Astrocyte (in vitro differentiated cells and primary cell): ENCODE results near the gene LTBP2. TPM values are rescaled to one million over a fixed set of nuclear protein-coding genes. Genes with fewer than 3 reads are reported as not detected.

ENCODE experiments used
- DNase-seq: peaks from one replicate; pipeline ENCODE4 v3.0.0-alpha.2; 2010; ENCODE audit warnings: low read depth
- FAIRE-seq: peaks from 2 replicates; lab custom pipeline; 2011; peaks lifted over from hg19 to GRCh38; lab: Jason Lieb, UNC
- H2AFZ ChIP-seq: 2 replicates; pipeline ENCODE4 v1.6.0; 2012; ENCODE audit warnings: low read depth, low read length, inconsistent platforms
- H3K27ac ChIP-seq: 2 replicates; pipeline ENCODE4 v1.5.1; 2011; ENCODE audit warnings: low read depth, low read length, inconsistent platforms
- H3K27me3 ChIP-seq: 2 replicates; pipeline ENCODE4 v1.6.0; 2011; ENCODE audit warnings: low read length, inconsistent platforms; ENCODE audit not compliant: insufficient read depth
- H3K36me3 ChIP-seq: 2 replicates; pipeline ENCODE4 v1.5.1; 2011; ENCODE audit warnings: low read length, inconsistent platforms; ENCODE audit not compliant: insufficient read depth
- H3K4me1 ChIP-seq: 2 replicates; pipeline ENCODE4 v1.5.1; 2011; ENCODE audit warnings: low read length, inconsistent platforms; ENCODE audit not compliant: insufficient read depth
- H3K4me2 ChIP-seq: 2 replicates; pipeline ENCODE4 v1.6.0; 2012; ENCODE audit warnings: low read length, inconsistent platforms
- H3K4me3 ChIP-seq: 2 replicates; pipeline ENCODE4 v1.5.1; 2011; ENCODE audit warnings: low read depth, mild to moderate bottlenecking, low read length, inconsistent platforms; ENCODE audit not compliant: insufficient read depth
- H3K79me2 ChIP-seq: 2 replicates; pipeline ENCODE4 v1.6.0; 2012; ENCODE audit warnings: mild to moderate bottlenecking, low read length, inconsistent platforms; ENCODE audit not compliant: insufficient read depth
- H3K9ac ChIP-seq: 2 replicates; pipeline ENCODE4 v1.6.0; 2012; ENCODE audit warnings: mild to moderate bottlenecking, low read length, inconsistent platforms
- H3K9me3 ChIP-seq: 2 replicates; pipeline ENCODE4 v1.5.1; 2012; ENCODE audit warnings: low read depth, mild to moderate bottlenecking, low read length, inconsistent platforms; ENCODE audit not compliant: insufficient read depth
- H4K20me1 ChIP-seq: 2 replicates; pipeline ENCODE4 v1.6.0; 2012; ENCODE audit warnings: low read length, inconsistent platforms; ENCODE audit not compliant: insufficient read depth
- H3K27ac Mint-ChIP-seq: one replicate; pipeline ENCODE4 v1.8.0; 2021; ENCODE audit warnings: mild to moderate bottlenecking, mixed read lengths; ENCODE audit not compliant: unreplicated experiment
- H3K27me3 Mint-ChIP-seq: one replicate; pipeline ENCODE4 v1.8.0; 2021; ENCODE audit warnings: low read depth, mixed read lengths; ENCODE audit not compliant: unreplicated experiment
- H3K36me3 Mint-ChIP-seq: one replicate; pipeline ENCODE4 v1.8.0; 2021; ENCODE audit warnings: low read depth, mixed read lengths; ENCODE audit not compliant: unreplicated experiment
- H3K4me1 Mint-ChIP-seq: one replicate; pipeline ENCODE4 v1.8.0; 2021; ENCODE audit warnings: low read depth, mixed read lengths; ENCODE audit not compliant: unreplicated experiment
- H3K4me3 Mint-ChIP-seq: one replicate; pipeline ENCODE4 v1.8.0; 2021; ENCODE audit warnings: mild to moderate bottlenecking, moderate library complexity, mixed read lengths; ENCODE audit not compliant: unreplicated experiment
- H3K9me3 Mint-ChIP-seq: one replicate; pipeline ENCODE4 v1.8.0; 2021; ENCODE audit warnings: mild to moderate bottlenecking, mixed read lengths; ENCODE audit not compliant: unreplicated experiment
- EZH2 ChIP-seq: IDR thresholded peaks from 2 replicates; pipeline ENCODE4 v1.6.1; 2012; ENCODE audit warnings: mild to moderate bottlenecking, low read length, inconsistent platforms; ENCODE audit not compliant: insufficient read depth
- total RNA-seq: library from RNA; stranded (reverse); gene quantifications from 2 replicates; pipeline ENCODE4 v1.2.1, GENCODE V29; 2021
- TF ChIP-seq, protein P1 (sequence below): IDR thresholded peaks from 2 replicates; pipeline ENCODE4 v1.5.1; 2011; ENCODE audit warnings: low read depth, mild to moderate bottlenecking, inconsistent platforms, low read length, moderate library complexity; ENCODE audit not compliant: insufficient read depth

LTBP2 gene
- total RNA-seq, 1 donor from 2014 or later: 162 TPM

DNA sequence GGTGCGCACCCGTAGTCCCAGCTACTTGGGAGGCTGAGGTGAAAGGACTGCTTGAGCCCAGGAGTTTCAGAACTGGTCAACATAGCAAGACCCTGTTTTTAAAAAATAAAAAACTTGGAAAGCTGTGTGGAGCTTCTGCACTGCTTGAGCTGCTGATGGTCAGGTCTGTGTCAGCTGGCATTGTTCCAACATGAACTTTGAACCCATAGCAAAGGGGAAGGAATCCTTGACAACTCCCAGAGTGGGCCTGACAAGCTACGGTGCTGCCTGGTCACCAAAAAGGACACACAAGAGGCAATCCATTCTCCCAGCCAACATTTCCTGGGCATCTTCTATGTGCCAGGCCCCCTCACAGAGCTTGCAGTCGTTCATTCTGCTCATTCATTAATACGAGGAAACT, 16.4 kb upstream of the LTBP2 start:
- Mint-ChIP-seq H3K36me3 (peaks cover 3% of the 10 kb centered on the region), H3K4me3 (no peak overlapping the region), H3K27me3 (peaks cover 2% of the 10 kb centered on the region), H3K4me1 (peaks cover 23% of the 10 kb centered on the region), H3K9me3 (no peaks in the 10 kb centered on the region), H3K27ac (no peak overlapping the region)
- FAIRE-seq: no peak
- no peak overlapping the region for H3K27ac ChIP-seq
- H3K4me2 ChIP-seq: no peak overlapping the region
- H3K9me3 ChIP-seq: no peaks in the 10 kb centered on the region
- no peaks in the 10 kb centered on the region for H3K79me2 ChIP-seq
- no peak for DNase-seq
- H3K4me3 ChIP-seq: no peak overlapping the region
- no peaks in the 10 kb centered on the region for H3K4me1 ChIP-seq
- H3K9ac ChIP-seq: no peak overlapping the region
- peak overlapping the region; percentile 23 for H2AFZ ChIP-seq
- no peaks in the 10 kb centered on the region for H3K36me3 ChIP-seq
- H4K20me1 ChIP-seq: no peaks in the 10 kb centered on the region
- H3K27me3 ChIP-seq: no peaks in the 10 kb centered on the region
- TF ChIP-seq, protein P1, sequence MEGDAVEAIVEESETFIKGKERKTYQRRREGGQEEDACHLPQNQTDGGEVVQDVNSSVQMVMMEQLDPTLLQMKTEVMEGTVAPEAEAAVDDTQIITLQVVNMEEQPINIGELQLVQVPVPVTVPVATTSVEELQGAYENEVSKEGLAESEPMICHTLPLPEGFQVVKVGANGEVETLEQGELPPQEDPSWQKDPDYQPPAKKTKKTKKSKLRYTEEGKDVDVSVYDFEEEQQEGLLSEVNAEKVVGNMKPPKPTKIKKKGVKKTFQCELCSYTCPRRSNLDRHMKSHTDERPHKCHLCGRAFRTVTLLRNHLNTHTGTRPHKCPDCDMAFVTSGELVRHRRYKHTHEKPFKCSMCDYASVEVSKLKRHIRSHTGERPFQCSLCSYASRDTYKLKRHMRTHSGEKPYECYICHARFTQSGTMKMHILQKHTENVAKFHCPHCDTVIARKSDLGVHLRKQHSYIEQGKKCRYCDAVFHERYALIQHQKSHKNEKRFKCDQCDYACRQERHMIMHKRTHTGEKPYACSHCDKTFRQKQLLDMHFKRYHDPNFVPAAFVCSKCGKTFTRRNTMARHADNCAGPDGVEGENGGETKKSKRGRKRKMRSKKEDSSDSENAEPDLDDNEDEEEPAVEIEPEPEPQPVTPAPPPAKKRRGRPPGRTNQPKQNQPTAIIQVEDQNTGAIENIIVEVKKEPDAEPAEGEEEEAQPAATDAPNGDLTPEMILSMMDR: no peak
- no peak for TF ChIP-seq EZH2

DNA sequence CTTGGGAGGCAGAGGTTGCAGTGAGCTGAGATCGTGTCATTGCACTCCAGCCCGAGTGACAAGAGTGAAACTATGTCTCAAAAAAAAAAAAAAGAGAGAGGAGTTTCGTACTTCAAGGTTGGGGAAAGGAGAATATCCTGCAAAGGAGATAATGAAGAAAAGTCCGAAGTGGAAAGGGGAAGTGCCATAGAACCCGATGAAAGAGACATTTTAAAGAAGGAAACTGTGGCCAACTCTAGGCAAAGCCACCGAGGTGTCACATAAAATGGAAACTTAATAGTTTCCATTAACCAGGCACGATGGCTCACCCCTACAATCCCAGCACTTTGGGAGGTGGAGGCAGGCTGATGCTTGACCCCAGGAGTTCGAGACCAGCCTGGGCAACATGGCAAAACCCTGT, 15.0 kb upstream of the LTBP2 start:
- Mint-ChIP-seq H3K36me3 (peaks cover 3% of the 10 kb centered on the region), H3K4me3 (no peak overlapping the region), H3K27me3 (peaks cover 2% of the 10 kb centered on the region), H3K27ac (no peak overlapping the region), H3K4me1 (peaks cover 17% of the 10 kb centered on the region), H3K9me3 (no peaks in the 10 kb centered on the region)
- no peak for TF ChIP-seq EZH2
- H3K79me2 ChIP-seq: no peaks in the 10 kb centered on the region
- no peak overlapping the region for H3K4me3 ChIP-seq
- no peaks in the 10 kb centered on the region for H3K9me3 ChIP-seq
- H3K36me3 ChIP-seq: no peaks in the 10 kb centered on the region
- H3K4me1 ChIP-seq: no peaks in the 10 kb centered on the region
- no peak overlapping the region for H3K27ac ChIP-seq
- no peak overlapping the region for H2AFZ ChIP-seq
- H3K9ac ChIP-seq: no peak overlapping the region
- H4K20me1 ChIP-seq: no peaks in the 10 kb centered on the region
- FAIRE-seq: no peak
- H3K27me3 ChIP-seq: no peaks in the 10 kb centered on the region
- H3K4me2 ChIP-seq: no peak overlapping the region
- no peak for DNase-seq

DNA sequence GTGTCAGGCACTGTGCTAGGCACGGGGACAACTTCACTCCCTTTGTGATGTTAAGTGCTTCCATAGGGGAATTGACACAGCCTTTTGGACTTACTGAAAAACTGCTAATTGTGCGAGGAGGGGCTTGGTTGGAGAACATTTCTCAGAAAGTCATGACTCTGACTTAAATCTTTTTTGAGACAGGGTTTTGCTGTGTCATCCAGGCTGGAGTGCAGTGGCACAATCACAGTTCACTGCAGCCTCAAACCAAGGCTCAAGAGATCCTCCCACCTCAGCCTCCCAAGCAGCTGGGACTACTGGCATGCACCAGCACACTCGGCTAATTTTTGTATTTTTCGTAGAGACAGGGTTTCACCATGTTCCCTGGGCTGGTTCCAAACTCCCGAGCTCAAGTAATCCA, 10.2 kb upstream of the LTBP2 start:
- H3K36me3 Mint-ChIP-seq: peaks cover 3% of the 10 kb centered on the region
- H3K4me1 Mint-ChIP-seq: peaks cover 47% of the 10 kb centered on the region
- Histone ChIP-seq H3K4me2 (no peak overlapping the region), H3K9ac (no peak overlapping the region), H3K27me3 (no peaks in the 10 kb centered on the region), H4K20me1 (no peaks in the 10 kb centered on the region), H3K9me3 (no peaks in the 10 kb centered on the region), H3K4me3 (no peak overlapping the region), H3K36me3 (no peaks in the 10 kb centered on the region), H3K4me1 (peaks cover 40% of the 10 kb centered on the region), H2AFZ (no peak overlapping the region), H3K79me2 (no peaks in the 10 kb centered on the region), H3K27ac (no peak overlapping the region)
- no peak for TF ChIP-seq EZH2
- TF ChIP-seq, protein P1: no peak
- DNase-seq (no peak), FAIRE-seq (no peak)
- no peaks in the 10 kb centered on the region for H3K27me3 Mint-ChIP-seq
- no peak overlapping the region for H3K4me3 Mint-ChIP-seq
- peaks cover 2% of the 10 kb centered on the region for H3K9me3 Mint-ChIP-seq
- H3K27ac Mint-ChIP-seq: no peak overlapping the region
